Activated CD8-positive, alpha-beta memory T cell treated with anti-CD3 and anti-CD28 coated beads for 1 hour (primary cell): Measurements from ENCODE around the gene CYP26C1.

Experiments used
- DNase-seq, 2 donors: peaks; one replicate each; pipeline ENCODE4 v3.0.0-alpha.2; 2020; ENCODE audit warnings: low read depth in 1 of 2; ENCODE audit errors: extremely low read depth in 1 of 2

Gene CYP26C1

GRCh38 chr10:93106631-93107072 is 46.1 kb downstream of the CYP26C1 start:
- DNase-seq = no peak

- DNase-seq = no peak
Observed at GRCh38 chr10:93110472-93111146, 50.0 kb downstream of the CYP26C1 start.

- DNase-seq = no peak
Observed at GRCh38 chr10:93113042-93113441, 52.4 kb downstream of the CYP26C1 start.

GRCh38 chr10:93115661-93116383 is 55.2 kb downstream of the CYP26C1 start:
- peak; percentile 7 to 54 for DNase-seq
